Stromal cell of bone marrow (primary cell): ENCODE results near the gene KRT35.

Source experiments
- DNase-seq: peaks from one replicate; pipeline ENCODE4 v3.0.0-alpha.2; 2012; ENCODE audit warnings: low read depth

The KRT35 gene

GRCh38 chr17:41511716-41512115, 30.8 kb upstream of the KRT35 start:
- no peak for DNase-seq

DNA sequence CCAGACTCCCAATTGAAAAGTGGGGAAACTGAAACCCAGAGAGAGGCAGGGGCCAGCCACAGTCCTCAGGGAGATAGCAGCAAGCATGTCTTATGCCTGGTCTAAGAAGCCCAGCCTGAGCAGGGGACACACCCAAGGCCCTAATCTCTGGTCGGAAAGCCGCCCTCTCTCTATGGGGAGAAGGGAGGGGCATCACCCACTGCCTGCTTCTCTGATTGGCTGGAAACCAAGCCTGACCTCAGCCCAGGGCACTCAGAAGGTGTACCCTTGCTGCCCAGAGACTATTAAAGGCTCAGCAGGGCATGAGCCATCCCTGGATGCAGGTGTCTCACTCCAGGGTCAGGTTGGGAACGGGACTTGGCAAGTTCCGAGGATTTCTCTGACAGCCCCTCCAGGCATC, 30.2 kb upstream of the KRT35 start:
- DNase-seq: no peak

DNA sequence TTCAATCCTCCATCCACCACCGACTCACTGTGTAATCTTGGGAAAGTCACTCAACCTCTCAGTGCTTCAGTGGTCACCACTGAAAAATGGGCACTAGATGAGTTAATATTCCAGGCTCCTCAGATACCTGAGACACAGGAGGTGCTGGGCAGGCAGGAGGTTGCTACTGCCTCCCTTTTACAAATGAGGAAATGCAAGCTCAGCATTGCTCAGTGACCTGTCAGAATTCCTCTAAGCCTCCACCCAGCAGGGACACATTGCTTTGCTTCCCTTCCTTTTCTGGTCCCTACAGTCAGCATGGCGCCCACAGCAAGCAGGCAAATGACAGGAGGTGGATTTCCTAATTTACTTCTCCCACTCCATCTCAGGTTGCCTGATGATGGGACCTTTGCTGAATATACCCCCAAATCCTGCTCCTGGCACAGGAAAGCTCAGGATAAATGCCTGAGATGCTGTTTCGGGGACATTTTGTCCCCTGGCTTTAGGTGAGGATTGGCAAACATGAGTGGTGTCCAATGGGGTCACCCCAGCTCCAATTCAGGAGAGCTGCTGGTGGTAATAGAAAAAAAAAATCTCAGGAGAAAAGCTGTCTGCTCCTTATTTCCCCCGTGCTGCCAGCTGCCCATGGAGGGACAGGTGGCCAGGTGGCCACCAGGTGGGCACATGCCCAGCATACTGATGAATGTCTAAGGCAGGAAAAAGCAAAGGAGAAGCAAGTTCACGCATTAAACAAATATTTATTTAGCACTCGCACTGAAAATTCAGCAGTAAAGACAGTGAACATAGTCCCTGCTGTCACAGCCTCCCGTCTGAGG, 29.5 kb upstream of the KRT35 start:
- DNase-seq: no peak

DNA sequence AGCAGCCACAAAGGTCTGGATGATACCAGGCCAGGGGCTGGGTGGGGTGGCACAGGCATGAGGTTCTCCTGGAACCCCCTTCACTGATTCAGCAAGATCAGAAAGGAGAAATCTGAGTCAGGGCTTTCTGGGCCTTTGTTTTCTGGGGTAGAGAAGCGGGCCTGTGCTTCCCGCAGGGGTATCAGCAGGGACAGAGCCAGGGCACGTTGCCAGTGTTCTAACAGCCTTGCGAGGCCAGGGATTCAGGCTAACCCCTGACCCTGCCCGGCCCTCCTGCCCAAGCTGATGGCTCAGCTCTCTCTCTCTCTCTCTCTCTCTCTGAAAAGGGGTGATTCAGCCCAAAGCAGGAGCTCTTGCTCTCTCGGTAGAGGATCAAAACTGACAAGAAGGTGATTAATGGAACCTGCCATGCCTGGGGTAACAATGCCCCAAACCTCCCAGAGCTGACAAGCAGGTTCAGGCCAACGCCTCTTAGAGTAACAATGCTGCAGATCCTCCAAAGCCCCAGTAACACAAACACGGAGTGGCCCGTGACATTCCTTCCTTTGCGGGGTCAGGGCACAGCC, 26.4 kb upstream of the KRT35 start:
- no peak for DNase-seq

GRCh38 chr17:41505809-41506767, 25.1 kb upstream of the KRT35 start:
- no peak for DNase-seq

DNA sequence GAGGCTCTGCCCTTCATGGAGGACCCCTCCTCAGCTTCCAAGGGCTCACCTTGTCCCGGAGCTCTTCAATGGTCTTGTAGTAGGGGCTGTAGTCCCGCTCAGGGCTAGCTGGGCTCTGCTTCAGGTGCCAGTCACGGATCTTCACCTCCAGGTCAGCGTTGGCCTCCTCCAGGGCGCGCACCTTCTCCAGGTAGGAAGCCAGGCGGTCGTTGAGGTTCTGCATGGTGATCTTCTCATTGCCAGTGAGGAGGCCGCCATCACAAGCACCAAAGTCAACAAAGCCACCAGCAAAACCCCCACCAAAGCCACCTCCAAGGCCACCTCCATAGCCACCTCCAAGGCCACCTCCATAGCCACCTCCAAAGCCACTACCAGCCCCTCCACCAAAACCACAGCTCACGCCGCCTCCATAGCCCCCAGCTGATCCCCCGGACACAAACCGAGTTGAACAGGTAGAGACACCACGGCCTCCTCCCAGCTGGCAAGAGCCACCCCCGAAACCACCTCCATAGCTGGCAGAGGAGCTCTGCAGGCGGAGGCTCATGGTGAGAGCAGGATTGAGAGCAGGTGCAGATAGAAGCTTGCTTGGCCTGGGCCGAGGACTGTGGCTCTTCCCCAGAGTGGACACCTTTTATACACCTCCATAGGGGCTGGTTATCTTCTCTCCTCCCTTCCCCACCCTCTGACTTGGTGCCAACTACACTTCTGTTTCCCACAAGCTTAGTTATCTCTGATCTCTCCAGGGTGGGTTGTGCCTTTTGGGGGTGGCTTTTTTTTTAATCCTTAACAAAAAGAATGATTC, 24.3 kb upstream of the KRT35 start, which contains the start of gene KRT13:
TSS of gene KRT13 (minus strand) at position 606 of the 802 bp plus-strand sequence. CDS start at position 544, 62 bp downstream.
- DNase-seq: no peak

- DNase-seq: no peak
Measured at GRCh38 chr17:41504246-41504977, 23.5 kb upstream of the KRT35 start.

DNA sequence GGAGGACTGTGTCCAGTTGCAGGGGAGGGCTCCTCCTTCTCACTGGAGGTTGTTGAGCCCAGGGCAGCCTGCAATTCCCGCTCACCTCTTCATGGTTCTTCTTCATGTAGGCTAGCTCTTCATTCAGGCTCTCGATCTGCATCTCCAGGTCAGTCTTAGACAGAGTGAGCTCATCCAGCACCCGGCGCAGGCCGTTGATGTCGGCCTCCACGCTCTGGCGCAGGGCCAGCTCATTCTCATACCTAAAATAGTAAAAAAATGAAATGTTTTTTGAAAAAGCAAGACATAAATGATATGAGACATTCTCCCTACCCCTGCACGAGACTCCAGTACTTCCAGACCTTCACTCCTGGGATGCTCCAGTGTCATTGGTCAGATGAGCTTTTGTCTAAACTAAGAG, 22.3 kb upstream of the KRT35 start:
- no peak for DNase-seq

DNA sequence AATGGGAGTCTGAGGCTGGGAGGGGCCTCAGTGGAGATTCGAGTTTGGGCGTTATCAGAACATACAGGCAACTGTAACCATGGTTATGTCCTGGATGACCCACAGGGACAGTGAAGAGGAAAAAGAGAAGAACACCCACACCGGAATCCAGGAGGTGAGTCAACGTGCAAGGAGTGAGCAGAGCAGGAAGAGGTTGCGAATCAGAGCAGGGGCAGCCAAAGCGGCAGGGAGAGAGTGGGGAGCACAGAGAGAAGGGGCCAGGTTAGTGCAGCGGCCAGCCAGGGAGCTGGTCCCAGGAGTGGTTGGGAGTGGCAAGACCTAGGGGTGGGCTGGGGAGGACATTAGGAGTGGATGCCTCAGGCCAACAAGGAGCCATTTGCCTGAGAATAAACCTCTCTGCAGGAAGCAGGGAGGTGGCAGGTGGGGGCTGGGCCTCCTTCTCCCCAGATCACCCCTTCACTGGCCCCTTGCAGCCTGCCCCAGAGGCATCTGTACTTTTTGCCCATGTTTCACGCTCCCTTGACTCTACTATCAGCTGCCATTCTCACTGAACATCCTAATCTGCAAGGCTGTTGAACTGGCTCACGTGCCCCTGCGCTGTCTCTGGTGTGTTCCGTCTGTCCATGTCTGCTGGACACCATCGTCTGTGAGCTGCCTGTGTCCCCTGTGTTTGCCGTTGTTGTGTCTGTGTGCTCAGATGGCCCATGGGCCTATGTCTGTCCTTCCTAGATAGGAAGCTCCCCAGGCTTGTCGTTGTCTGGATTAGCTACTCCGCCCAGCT, 19.4 kb upstream of the KRT35 start:
- DNase-seq: peak; percentile 39

GRCh38 chr17:41499714-41500113, 18.8 kb upstream of the KRT35 start:
- no peak for DNase-seq

GRCh38 chr17:41498276-41498675, 17.3 kb upstream of the KRT35 start:
- DNase-seq: no peak

GRCh38 chr17:41496803-41497484, 16.0 kb upstream of the KRT35 start:
- peak; percentile 55 for DNase-seq

DNA sequence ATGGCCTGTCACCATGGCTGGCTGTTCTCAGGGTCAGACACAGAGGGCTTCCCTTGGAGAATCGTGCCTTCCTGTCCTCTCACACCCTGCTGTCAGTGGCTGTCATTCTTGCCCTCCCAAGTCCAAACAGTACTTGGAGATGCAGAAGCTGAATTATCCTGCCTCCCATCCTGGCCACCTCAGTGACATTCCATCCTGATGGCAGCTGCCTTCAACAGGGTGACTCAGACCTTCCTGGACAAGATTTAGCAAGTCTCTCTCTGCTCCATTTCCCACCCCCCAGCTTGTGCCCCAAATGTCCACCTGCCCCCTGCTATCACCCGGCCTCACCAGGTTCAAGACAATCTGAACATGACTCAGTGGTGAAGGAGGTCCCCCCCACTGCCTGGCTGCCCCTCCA, 13.6 kb upstream of the KRT35 start:
- no peak for DNase-seq

GRCh38 chr17:41492771-41493170, 11.8 kb upstream of the KRT35 start:
- no peak for DNase-seq

- no peak for DNase-seq
Measured at GRCh38 chr17:41492351-41492750, 11.4 kb upstream of the KRT35 start.

GRCh38 chr17:41491476-41491875, 10.5 kb upstream of the KRT35 start:
- DNase-seq: no peak

DNA sequence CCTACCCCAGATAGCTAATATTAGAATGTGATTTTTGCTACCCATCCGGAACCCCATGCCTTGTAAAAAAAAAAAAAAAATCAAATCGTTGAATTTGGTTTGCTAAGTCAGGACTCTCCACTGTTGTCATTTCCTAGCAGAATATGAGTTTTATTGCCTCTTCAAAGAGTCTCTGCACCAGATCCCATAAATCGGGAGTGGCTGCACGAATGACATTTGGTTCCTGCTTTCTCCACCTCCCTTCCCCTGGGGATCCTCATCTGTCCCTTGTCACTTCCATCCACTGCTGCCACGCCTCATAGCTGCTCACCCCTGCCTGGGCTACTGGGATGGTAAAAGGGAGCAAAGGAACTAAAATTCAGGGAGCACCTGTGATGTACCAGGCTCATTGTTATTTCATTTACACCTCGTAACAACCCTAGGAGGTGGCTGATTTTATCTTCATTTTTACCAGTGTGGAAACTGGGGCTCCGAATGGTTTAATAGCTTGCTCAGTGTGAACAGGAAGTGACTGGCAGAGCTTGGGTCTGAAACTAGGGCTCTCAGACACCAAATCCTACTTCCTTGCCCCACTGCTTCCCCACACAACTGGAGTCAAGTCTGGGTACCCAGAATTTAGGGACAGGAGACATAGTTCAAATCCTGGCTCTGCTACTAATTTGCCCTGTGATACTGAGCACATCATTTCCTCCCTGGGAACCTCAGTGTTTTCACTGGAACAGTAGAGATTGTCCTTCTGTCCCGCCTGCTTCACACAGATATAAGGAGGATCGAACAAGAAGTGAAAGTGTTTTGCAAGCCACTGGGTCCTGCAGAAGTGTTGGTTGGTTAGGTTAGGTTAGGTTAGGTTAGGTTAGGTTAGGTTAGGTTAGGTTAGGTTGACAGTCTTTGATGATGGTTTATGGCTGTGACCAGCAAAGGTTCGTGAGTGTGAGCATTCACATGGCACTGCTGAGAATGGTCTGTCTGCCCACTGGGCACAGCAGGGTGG, 9.3 kb upstream of the KRT35 start:
- DNase-seq: no peak

DNA sequence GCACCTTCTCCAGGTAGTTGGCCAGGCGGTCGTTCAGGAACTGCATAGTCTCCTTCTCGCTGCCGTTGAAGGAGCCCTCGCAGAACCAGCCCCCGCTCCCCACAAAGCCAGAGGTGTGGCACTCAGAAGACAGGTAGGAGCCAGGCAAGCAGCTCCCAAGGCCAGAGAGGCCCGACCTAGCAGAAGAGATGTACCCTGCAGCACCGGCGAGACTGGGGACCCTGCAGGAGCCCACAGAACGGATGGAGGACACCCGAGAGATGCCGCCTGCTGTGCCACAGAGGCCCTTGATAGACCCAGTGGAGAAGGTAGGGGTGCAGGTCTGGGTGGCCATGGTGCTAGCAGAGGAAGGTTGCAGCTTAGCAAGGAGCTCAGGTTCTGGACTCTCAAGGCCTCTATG, 8.6 kb upstream of the KRT35 start, which contains the start of gene KRT36:
TSS of gene KRT36 (minus strand) at position 380 of the 400 bp plus-strand sequence. CDS start at position 334, 46 bp downstream.
- no peak for DNase-seq
